HG03558 (cell line): ENCODE measurements around the gene MMP13.

Experiments used
- ATAC-seq: cut with Tn5 transposase; IDR thresholded peaks from one replicate; pipeline ENCODE4 v1.9.1; 2021; ENCODE audit warnings: moderate number of reproducible peaks; ENCODE audit not compliant: unreplicated experiment; ENCODE audit errors: extremely low read depth

MMP13 gene

DNA sequence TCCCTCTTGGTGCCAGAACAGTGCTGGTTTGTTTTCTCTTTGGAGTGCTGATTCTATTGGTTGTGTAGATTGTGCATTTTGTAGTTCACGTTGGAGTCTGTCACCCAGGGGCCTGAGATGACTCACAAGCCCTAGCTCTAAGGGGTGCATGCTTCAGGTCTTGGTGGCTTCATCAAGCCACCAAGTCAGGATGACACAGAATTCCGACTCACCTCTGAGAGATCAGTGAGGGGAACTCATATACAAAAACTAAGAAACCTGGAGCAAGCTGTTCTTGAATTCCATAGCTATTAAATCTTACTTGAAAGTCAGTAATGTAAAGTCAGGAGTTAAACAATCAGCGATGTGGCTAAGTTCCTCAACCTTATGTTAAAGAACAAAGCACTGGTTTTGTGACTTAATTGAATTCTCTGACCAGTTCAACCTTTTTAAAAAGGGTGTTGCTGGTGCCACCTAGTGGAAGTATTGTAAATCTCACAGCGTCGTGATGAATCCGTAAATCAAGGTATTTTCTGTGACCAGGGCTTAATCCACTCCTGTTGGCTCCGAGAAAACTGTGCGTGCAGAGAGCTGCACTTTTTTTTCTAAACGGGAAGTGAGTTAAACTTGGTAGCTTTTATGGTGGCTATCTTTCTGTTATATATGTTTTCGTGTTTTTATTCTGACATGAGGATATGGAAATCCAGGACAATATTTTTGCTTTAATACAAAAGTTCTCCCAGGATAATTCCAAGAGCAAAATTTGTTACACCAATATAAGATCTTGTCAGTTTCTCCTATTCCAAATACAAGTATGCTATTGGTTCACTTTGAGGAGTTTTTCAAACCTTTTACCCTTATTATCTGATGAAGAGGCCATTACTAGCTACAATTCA is 14.6 kb downstream of the MMP13 start:
- ATAC-seq: no peak

- no peak for ATAC-seq
Observed at GRCh38 chr11:102936864-102937509, 18.5 kb downstream of the MMP13 start.

GRCh38 chr11:102935514-102935913 is 20.0 kb downstream of the MMP13 start:
- no peak for ATAC-seq

GRCh38 chr11:102934735-102935134 is 20.8 kb downstream of the MMP13 start:
- ATAC-seq: no peak

GRCh38 chr11:102933627-102934026 is 21.9 kb downstream of the MMP13 start:
- ATAC-seq: no peak

DNA sequence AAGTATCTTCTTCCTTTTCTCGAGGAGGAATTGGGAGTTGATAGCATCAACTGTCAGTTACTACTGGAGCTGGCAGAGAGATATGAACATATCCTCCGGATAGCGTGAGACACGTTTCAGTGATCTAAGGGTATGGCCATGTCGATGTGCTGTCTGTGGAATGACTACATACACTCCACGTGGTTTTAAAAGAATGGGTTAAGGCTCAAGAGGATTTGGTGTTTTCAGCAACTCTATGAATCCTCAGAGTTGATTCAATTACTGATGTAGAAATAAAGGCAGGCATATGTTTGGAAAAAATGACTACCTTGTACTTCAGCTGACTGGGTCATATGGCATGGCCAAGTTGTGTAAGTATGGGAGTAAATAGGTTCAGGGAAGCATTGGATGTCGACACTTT is 22.9 kb downstream of the MMP13 start:
- no peak for ATAC-seq

- no peak for ATAC-seq
Observed at GRCh38 chr11:102930451-102930850, 25.1 kb downstream of the MMP13 start.

- no peak for ATAC-seq
Observed at GRCh38 chr11:102929972-102930371, 25.6 kb downstream of the MMP13 start.

DNA sequence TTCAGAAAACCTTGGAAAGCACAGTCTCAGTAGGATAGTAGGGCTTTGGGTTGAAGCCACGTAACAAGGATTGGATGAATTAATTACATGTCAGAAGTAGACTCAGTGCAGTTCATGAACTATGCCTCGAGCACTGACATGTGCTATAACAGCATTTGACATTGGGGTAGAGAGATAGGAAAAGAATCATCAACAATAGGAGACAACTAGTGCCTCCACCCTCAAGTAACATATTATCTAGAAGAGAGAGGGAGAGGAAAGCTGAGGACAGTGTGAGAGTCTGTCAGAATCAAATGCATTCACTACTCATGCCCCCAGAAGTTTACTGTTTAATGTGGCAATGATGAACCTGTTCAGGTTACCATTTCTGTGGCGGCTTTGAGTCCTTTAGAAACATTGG is 26.4 kb downstream of the MMP13 start:
- no peak for ATAC-seq

DNA sequence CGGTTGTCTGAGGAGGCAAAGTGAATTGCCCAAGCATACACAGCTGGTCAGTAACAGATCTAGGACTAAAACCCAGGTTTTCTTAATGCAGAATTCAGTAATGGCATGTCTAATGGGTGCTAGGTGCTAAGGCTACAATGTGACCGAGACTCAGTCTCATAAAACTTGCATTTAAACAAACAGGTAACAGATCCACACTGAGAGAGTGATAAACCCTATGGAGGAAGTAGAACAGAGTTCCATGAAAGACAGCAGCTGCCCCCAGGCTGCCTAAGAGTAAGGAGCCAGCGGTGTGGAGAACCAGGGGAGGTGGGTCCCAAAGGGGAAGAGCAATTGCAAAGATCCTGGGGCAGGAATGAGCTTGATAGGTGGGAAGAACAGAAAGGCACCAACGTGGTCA is 27.3 kb downstream of the MMP13 start:
- ATAC-seq: no peak

- no peak for ATAC-seq
Observed at GRCh38 chr11:102927624-102927990, 27.9 kb downstream of the MMP13 start.

DNA sequence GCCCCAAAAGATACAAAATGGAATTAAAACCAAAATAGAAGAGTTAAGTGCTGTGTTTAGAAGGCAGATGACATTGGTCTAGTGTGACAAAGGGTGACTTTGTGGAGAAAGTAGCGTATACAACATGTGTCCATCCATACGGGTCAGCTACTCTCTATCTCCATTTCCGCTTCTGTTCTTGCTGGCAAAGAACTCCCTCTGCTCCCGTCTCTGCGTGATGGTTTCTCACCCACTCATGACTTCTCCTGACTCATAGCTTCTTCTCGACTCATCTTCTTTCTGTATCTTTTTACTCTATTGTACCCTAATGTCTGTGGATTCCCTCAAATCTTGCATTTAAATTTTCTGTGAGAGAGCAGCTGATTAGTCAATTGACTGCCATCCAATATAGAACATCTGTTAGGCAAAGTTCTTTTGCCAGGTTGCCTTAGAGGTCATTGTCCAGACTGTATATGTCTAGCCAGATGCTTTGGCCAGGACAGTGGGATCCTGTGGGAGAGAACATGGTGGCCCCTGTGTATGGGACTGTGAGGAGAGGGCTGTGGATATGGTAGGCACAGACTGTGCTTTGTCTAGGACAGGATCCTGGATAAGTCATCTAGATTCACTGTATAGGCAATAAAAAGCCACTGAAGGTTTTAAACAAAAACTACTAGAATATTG is 28.4 kb downstream of the MMP13 start:
- no peak for ATAC-seq

DNA sequence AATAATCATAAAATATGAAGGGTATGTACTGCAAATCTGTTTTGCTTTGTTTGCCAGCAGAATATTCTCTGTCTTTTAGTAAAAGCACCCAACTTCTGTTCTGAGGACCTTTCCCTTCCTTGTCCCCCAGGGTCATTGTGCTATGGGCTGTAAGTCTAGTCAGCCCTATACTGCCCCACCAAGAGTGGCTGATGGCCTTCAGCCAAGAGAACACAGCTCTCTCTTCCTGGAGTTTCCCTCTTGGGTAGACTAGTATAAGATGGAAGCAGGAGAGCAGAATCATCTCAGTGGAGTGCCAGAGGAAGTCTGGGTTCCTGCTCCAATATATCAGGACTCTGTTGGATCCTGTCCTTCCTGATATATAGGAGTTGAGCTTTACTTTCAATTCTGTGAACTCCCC is 29.0 kb downstream of the MMP13 start:
- ATAC-seq: no peak

GRCh38 chr11:102925988-102926387 is 29.5 kb downstream of the MMP13 start:
- no peak for ATAC-seq

GRCh38 chr11:102924851-102925380 is 30.6 kb downstream of the MMP13 start:
- ATAC-seq: no peak

- no peak for ATAC-seq
Observed at GRCh38 chr11:102921587-102922220, 33.8 kb downstream of the MMP13 start.

GRCh38 chr11:102920118-102920684 is 35.3 kb downstream of the MMP13 start:
- ATAC-seq: peak; percentile 80

DNA sequence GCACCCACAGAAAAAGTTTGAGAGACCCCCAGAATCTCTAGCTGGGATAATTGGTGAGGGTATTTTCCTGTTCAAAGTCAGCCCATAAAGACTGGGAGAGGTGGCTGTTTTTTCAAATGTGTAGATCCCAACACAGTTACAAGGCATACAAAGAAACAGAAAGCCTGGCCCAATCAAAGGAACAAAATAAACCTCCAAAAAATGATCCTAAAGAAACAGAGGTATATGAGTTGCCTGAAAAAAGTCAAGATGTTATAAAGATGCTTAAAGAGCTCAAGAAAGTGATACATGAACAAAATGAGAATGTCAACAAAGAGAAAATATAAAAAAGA is 40.5 kb downstream of the MMP13 start:
- ATAC-seq: no peak

DNA sequence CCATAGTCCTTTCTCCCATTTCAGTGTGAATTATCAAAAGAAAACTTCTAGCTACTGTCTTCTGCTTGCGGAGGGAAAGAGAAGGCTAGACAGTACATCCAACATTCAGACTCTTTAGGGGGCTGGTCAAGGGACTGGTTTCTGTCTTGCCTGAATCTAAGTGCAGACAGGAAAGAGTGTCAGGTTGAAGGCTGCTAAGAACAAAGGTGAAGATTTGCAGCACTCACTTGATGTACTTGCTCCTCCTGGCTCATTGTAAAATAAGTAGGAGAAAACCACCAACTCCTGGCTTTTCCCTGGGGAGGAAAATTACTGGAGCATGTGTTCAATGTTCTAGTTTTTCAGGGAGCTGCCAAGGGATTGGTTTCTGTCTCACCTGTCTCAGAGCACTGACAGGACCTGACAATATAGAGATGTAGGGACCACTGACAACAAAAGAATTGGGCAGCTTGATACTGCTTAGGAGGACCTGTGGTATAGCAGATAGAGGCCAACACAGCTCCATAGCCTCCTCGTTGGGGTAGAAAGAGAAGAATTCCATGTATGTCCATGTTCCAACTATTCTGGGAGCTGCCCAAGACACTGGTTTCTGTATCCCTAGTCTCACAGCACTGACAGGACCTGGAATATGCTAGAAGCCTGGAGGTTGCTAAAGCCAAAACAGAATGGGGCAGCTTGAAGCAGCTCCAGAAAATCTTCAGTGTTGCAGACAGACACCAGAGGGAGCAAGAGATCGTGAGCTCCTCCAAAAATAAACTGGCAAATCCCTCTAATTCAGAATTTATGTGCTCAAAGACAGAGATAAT is 41.1 kb downstream of the MMP13 start:
- ATAC-seq: no peak

GRCh38 chr11:102912482-102912830 is 43.1 kb downstream of the MMP13 start:
- ATAC-seq: no peak
